GM18867 (cell line): ENCODE measurements around the gene TAOK3.

ENCODE experiments used
- ATAC-seq: cut with Tn5 transposase; IDR thresholded peaks from one replicate; pipeline ENCODE4 v1.9.1; 2021; ENCODE audit warnings: mild to moderate bottlenecking, moderate library complexity; ENCODE audit not compliant: unreplicated experiment

The TAOK3 gene

GRCh38 chr12:118107011-118107410 lies 265.7 kb downstream of the TAOK3 start:
- no peak for ATAC-seq

DNA sequence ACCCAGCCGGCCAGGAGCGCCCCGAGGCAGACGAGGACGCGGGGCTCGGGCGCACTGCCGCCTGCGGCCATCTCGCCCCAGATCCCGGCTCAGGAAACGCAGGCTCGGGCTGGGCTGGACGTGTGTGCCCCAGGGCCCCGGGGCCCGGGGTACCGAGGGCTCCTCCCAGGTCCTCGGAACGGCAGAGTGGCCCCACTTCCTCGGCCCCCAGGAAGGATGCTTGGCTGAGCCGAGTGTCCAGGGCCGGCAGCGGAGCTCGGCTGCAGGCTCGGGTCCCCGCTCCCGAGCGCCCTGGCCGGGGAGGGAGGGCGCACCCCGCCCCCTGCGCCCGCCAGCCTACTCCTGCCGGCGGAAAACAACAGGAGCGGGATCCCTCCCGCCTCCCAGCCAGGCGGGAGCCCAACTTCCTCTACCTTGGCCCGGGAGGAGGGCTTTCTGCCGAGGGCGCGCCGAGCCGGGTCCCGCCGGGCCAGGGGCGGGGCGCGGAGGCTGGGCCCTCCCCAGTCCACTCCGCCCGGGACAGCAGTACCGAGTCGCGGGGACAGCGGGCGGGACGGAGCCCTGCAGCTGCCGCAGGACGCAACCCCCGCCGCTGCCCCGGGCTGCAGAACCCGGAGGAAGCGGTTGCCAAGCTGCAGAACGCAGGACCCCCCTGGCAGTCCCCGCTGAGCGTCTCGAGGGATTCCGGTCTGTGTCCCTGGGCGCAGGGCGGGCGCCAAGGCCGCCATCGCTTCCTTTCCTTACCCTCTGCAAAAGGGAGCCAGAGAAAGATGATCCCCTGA lies 268.9 kb downstream of the TAOK3 start, which contains the start of gene VSIG10:
VSIG10 (minus strand) TSS at position 411 of the 782 bp plus-strand sequence; CDS start at position 71, 340 bp downstream.
- ATAC-seq, result peak; percentile 55

- peak; percentile 28 for ATAC-seq
Observed at GRCh38 chr12:118103201-118103600, 269.5 kb downstream of the TAOK3 start.

GRCh38 chr12:118102609-118103008 lies 270.1 kb downstream of the TAOK3 start:
- ATAC-seq, result no peak

GRCh38 chr12:118102070-118102469 lies 270.6 kb downstream of the TAOK3 start:
- ATAC-seq, result no peak

DNA sequence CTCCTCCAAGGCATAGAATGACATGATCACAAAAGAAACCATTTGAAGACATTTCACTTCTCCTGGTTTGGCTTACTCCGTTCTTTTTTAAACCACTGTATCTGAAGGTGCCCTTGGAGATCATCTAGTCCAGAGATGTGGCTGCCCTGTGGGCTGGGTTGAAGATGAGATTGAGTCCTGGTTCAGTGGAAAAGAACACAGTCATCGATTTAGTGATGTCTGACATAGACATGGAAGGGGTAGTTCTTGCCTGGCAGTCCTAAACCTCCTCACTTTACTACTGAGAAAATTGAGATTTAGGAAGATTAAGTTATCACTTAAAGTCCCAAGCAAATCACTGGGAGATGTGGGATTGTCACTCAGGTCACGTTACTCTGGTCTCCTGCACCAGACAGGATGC lies 271.7 kb downstream of the TAOK3 start:
- no peak for ATAC-seq
